Measurements from ENCODE around the gene OR2A1.
"Not testable (repeated sequence)": the region's sequence is repeated elsewhere in the genome, so short reads cannot be mapped to it uniquely, and the experiment has no call there.

The OR2A1 gene

DNA sequence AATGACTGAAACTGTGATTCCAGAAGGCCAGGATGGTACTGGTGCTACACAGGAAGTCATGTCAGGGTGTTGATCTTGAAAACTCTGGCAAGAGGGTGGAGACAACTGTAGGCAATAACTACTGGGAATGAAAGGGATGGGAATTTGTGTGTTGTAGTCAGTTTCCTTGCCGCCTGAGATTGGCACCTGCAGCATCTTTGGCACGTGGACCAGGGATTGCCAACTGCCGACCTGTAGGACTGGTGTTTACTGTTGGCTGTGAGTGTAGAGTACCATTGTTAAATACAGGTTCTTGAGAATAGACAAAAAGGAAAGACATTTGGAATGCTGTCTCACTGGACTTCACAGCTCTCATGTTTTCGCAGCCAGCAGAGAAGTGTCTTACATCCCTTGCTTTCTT is 11.1 kb downstream of the OR2A1 start:
- DNase-seq (ENCODE audit: low read depth), result not testable (repeated sequence)

GRCh38 chr7:144325868-144326267 is 13.6 kb downstream of the OR2A1 start:
- not testable (repeated sequence) for DNase-seq (ENCODE audit: low read depth)

GRCh38 chr7:144330044-144330443 is 17.8 kb downstream of the OR2A1 start:
- not testable (repeated sequence) for DNase-seq (ENCODE audit: low read depth)

GRCh38 chr7:144331221-144331995 is 19.2 kb downstream of the OR2A1 start:
- DNase-seq (ENCODE audit: low read depth), result not testable (repeated sequence)

- DNase-seq (ENCODE audit: low read depth), result not testable (repeated sequence)
Measured at GRCh38 chr7:144331996-144332288, 19.7 kb downstream of the OR2A1 start.

- DNase-seq (ENCODE audit: low read depth), result not testable (repeated sequence)
Measured at GRCh38 chr7:144348625-144349024, 36.4 kb downstream of the OR2A1 start.

- not testable (repeated sequence) for DNase-seq (ENCODE audit: low read depth)
Measured at GRCh38 chr7:144351667-144352066, 39.4 kb downstream of the OR2A1 start.

DNA sequence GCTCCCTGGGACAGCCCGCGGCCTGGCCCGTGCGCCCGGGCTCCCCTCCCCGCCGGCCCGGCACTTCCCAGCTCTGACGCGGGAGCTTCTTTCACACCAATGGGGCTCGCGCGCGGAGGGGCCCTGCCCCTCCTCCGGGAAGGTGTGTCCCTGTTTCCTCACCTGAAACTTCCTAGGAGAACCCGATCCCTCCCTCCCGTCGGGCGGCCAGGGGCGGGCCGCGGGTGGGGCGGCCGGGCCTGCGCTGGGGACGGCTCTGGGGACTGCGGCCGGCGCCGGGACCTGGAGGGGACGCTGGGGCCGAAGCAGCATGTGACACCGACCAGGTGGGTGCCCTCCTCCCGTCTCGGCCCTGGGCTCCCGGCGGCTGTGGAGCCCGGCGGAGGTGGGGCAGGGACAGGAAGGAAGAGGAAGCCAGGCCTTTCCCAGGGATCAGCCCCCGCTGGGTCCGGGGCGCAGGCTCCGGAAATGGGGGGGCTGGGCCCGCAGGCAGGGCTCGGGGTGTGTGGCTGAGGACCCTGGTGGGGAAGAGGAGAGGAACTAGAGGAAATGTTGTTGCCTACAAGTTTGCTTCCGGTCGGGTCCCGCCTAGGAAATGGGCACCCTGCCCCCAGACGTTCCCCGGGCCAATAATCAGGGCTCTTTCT is 43.1 kb downstream of the OR2A1 start, which contains the start of gene ARHGEF5:
ARHGEF5 (plus strand) TSS at position 227 of the 647 bp plus-strand sequence. CDS start 7,268 bp downstream, outside the sequence.
- DNase-seq (ENCODE audit: low read depth), result not testable (repeated sequence)

GRCh38 chr7:144356185-144356584 is 44.0 kb downstream of the OR2A1 start:
- not testable (repeated sequence) for DNase-seq (ENCODE audit: low read depth)

DNA sequence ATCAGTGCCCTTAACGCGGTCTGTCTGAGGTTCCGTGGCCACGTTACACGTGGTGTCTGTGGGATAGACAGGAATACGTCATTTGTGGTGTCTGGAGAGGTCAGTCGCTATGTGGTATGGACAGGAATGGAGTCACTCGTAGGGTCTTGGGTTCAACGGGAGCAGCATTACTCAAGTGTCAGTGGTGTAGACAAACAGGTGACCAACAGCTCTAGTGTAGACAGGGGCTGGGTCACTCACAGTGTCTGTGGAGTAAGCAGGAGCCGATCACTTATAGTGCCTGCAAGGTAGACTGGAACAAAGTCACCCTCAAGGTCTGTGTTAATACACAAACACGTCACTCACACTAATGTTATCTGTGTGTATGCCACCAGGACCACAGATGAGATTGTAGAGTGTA is 44.6 kb downstream of the OR2A1 start:
- not testable (repeated sequence) for DNase-seq (ENCODE audit: low read depth)

GRCh38 chr7:144362061-144362460 is 49.8 kb downstream of the OR2A1 start:
- DNase-seq (ENCODE audit: low read depth), result not testable (repeated sequence)

- not testable (repeated sequence) for DNase-seq (ENCODE audit: low read depth)
Measured at GRCh38 chr7:144365523-144365922, 53.3 kb downstream of the OR2A1 start.

GRCh38 chr7:144367250-144367649 is 55.0 kb downstream of the OR2A1 start:
- not testable (repeated sequence) for DNase-seq (ENCODE audit: low read depth)

DNA sequence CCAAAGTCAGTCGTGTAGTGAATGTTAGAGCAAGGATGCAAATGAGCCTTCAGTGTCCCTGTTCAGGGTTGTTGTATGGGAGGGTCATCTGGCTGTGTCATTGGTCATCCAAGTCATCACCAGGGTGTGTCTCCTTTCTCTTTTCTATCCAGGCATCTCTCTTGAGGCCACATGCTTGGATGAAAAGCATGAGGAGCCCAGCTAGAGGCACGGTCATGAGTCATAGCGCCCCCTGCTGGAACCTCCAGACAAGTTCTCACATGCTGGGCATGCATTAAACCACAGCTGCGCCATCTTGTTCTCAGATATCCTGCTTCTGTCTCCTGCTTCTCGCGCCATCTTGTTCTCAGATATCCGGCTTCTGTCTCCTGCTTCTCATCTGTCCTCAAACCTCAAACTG is 57.0 kb downstream of the OR2A1 start:
- not testable (repeated sequence) for DNase-seq (ENCODE audit: low read depth)

All from T follicular helper cell (primary cell).